HAP-1 (cell line): ENCODE measurements around the gene FBXL22.
A peak's percentile ranks its signal among the peaks of the same experiment; 100 is the strongest.

Experiments
- DNase-seq, 2 experiments: peaks; one replicate each; pipeline ENCODE4 v3.0.0-alpha.2; 2016 to 2020; ENCODE audit warnings: low spot score in 2 of 2
- H3K27me3 ChIP-seq: fragments of 250-450 bp; sonication (Bioruptor Pico); 2 replicates; pipeline ENCODE4 v1.5.1; 2020; ENCODE audit warnings: low read depth, mild to moderate bottlenecking, moderate library complexity
- H3K36me3 ChIP-seq: fragments of 250-450 bp; sonication (Bioruptor Pico); replicated peaks from 2 replicates; pipeline ENCODE4 v1.5.1; 2020; ENCODE audit warnings: mild to moderate bottlenecking
- H3K4me1 ChIP-seq: fragments of 250-450 bp; sonication (Bioruptor Pico); 2 replicates; pipeline ENCODE4 v1.5.1; 2020; ENCODE audit warnings: mild to moderate bottlenecking
- H3K4me3 ChIP-seq: fragments of 250-450 bp; sonication (Bioruptor Pico); 2 replicates; pipeline ENCODE4 v1.5.1; 2020; ENCODE audit warnings: mild to moderate bottlenecking, moderate library complexity
- H3K9me3 ChIP-seq: fragments of 250-450 bp; sonication (Bioruptor Pico); 2 replicates; pipeline ENCODE4 v1.5.1; 2020; ENCODE audit warnings: mild to moderate bottlenecking, moderate library complexity
- in situ Hi-C: fragments of 300-500 bp; cut with MboI; formaldehyde crosslinking; loops from 3 replicates; pipeline ENCODE4 v1.14.3; 2020; ENCODE audit warnings: low sequenced_read_pairs, inconsistent platforms, mixed read lengths

The FBXL22 gene

DNA sequence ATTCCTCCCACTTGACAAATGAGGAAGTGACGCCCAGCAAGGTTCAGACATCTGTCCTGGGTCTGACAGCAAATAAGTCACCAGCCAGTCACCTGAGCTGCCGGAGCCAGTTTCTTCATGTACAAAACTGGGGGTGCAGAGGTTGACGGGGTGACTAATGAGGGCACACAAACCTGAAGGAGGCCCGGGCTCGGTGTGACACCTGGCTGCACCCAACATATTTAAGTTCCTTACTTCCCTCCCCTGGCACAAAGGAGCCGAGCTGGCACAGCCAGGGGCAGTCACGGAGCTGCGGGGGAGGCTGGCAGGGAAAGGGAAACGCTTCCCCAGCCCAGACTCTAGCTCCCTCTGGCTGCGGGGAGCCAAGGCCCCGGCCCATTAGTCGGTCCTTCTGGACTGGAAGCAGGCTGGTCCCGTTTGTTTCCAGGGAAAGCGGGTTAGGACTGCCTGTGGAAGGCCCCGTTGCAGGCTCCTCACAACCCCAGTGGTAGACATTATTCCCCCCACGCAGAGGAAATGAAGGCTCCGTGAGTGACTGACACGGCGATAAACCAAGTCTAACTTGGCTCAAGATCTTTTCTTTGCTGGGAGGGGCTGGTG is 2.3 kb downstream of the FBXL22 start:
- H3K36me3 ChIP-seq = no peaks in the 10 kb centered on the region
- no peaks in the 10 kb centered on the region for H3K27me3 ChIP-seq
- H3K4me3 ChIP-seq = peak overlapping the region; percentile 39
- in situ Hi-C loops = no loop called here
- peak in 1 of 2 experiments; percentile 57 for DNase-seq
- peaks cover 13% of the 10 kb centered on the region for H3K4me1 ChIP-seq
- H3K9me3 ChIP-seq = no peaks in the 10 kb centered on the region

- H3K4me3 ChIP-seq = peak overlapping the region; percentile 39
- H3K36me3 ChIP-seq = no peaks in the 10 kb centered on the region
- in situ Hi-C loops = no loop called here
- peak in 1 of 2 experiments; percentile 53 for DNase-seq
- H3K27me3 ChIP-seq = no peaks in the 10 kb centered on the region
- H3K9me3 ChIP-seq = no peaks in the 10 kb centered on the region
- H3K4me1 ChIP-seq = peaks cover 13% of the 10 kb centered on the region
These were observed 2.9 kb downstream of the FBXL22 start for GRCh38 chr15:63600001-63600615.

DNA sequence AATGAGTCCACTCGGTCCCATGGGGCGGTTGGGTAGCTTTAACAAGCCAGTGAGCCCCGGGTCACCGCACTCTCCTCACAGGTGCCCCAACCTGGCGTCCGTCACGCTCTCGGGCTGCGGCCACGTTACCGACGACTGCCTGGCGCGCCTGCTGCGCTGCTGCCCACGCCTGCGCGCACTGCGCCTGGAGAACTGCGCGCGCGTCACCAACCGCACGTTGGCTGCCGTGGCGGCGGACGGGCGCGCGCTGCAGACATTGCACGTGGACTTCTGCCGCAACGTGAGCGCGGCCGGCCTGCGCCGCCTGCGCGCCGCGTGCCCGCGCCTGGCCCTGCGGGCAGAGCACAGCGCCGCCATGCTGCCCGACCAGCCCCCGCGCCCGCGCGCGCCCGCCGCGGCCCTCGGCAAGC is 3.4 kb downstream of the FBXL22 start:
- Histone ChIP-seq H3K27me3 (no peaks in the 10 kb centered on the region), H3K36me3 (no peaks in the 10 kb centered on the region), H3K4me3 (peak overlapping the region; percentile 60), H3K4me1 (peaks cover 13% of the 10 kb centered on the region), H3K9me3 (no peaks in the 10 kb centered on the region)
- in situ Hi-C loops = no loop called here
- peak; percentile 92 to 94 for DNase-seq

GRCh38 chr15:63601026-63601703 is 4.0 kb downstream of the FBXL22 start:
- no peaks in the 10 kb centered on the region for H3K9me3 ChIP-seq
- peak in 1 of 2 experiments; percentile 69 for DNase-seq
- peak overlapping the region; percentile 60 for H3K4me3 ChIP-seq
- no peaks in the 10 kb centered on the region for H3K27me3 ChIP-seq
- H3K4me1 ChIP-seq = peaks cover 13% of the 10 kb centered on the region
- in situ Hi-C loops = no loop called here
- H3K36me3 ChIP-seq = no peaks in the 10 kb centered on the region

- Histone ChIP-seq H3K4me1 (peaks cover 13% of the 10 kb centered on the region), H3K9me3 (no peaks in the 10 kb centered on the region), H3K27me3 (no peaks in the 10 kb centered on the region), H3K36me3 (no peaks in the 10 kb centered on the region), H3K4me3 (peak overlapping the region; percentile 60)
- no peak for DNase-seq
- in situ Hi-C loops = no loop called here
These were observed 4.6 kb downstream of the FBXL22 start for GRCh38 chr15:63601704-63602185.

- no peak for DNase-seq
- Histone ChIP-seq H3K9me3 (no peaks in the 10 kb centered on the region), H3K36me3 (peaks cover under 1% of the 10 kb centered on the region; the same call in 1 of the 2 replicates), H3K27me3 (no peaks in the 10 kb centered on the region), H3K4me1 (peaks cover 13% of the 10 kb centered on the region), H3K4me3 (no peak overlapping the region)
- in situ Hi-C loops = no loop called here
These were observed 5.4 kb downstream of the FBXL22 start for GRCh38 chr15:63602595-63602994.

DNA sequence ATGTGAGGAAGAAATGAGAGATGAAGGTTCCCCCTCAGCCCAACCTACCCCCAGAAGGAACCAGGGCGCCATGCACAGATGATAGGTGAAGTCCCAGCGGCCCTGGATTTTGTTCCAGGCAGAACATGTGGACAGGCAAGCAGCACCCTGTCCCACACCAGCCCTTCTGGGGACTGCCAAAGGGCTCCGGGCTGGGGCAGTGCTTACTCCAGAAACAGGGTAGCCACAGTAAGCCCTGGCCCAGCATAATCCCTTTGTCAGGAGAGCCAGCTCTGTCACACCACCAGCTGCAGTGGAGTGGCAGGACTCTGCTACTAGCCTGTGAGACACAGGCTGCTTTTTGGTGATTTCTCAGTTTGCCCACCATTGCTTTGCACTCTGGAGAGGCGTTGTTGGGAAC is 6.3 kb downstream of the FBXL22 start:
- H3K27me3 ChIP-seq = no peaks in the 10 kb centered on the region
- no peak for DNase-seq
- no peak overlapping the region for H3K4me3 ChIP-seq
- H3K9me3 ChIP-seq = no peaks in the 10 kb centered on the region
- H3K4me1 ChIP-seq = peaks cover 13% of the 10 kb centered on the region
- in situ Hi-C loops = no loop called here
- H3K36me3 ChIP-seq = peaks cover 9% of the 10 kb centered on the region

GRCh38 chr15:63604281-63604680 is 7.1 kb downstream of the FBXL22 start:
- H3K4me3 ChIP-seq = no peak overlapping the region
- H3K4me1 ChIP-seq = peaks cover 13% of the 10 kb centered on the region
- DNase-seq = no peak
- in situ Hi-C loops = no loop called here
- no peaks in the 10 kb centered on the region for H3K27me3 ChIP-seq
- H3K36me3 ChIP-seq = peaks cover 16% of the 10 kb centered on the region
- no peaks in the 10 kb centered on the region for H3K9me3 ChIP-seq

GRCh38 chr15:63605036-63605435 is 7.8 kb downstream of the FBXL22 start:
- peaks cover 19% of the 10 kb centered on the region for H3K36me3 ChIP-seq
- no peak overlapping the region for H3K4me3 ChIP-seq
- H3K4me1 ChIP-seq = peaks cover 13% of the 10 kb centered on the region
- no peaks in the 10 kb centered on the region for H3K27me3 ChIP-seq
- DNase-seq = no peak
- no peaks in the 10 kb centered on the region for H3K9me3 ChIP-seq
- in situ Hi-C loops = loop anchor here (5.0 kb wide), 1 partner anchor 462 kb away; no protein-coding TSS in a partner anchor

- Histone ChIP-seq H3K27me3 (no peaks in the 10 kb centered on the region), H3K4me1 (peaks cover 13% of the 10 kb centered on the region), H3K36me3 (peaks cover 19% of the 10 kb centered on the region), H3K9me3 (no peaks in the 10 kb centered on the region), H3K4me3 (no peak overlapping the region)
- no peak for DNase-seq
- in situ Hi-C loops = loop anchor here (5.0 kb wide), 1 partner anchor 461 kb away; no protein-coding TSS in a partner anchor
These were observed 8.6 kb downstream of the FBXL22 start for GRCh38 chr15:63605816-63606215.

- Histone ChIP-seq H3K9me3 (no peaks in the 10 kb centered on the region), H3K36me3 (peaks cover 19% of the 10 kb centered on the region), H3K27me3 (no peaks in the 10 kb centered on the region), H3K4me3 (no peak overlapping the region), H3K4me1 (peaks cover 14% of the 10 kb centered on the region)
- DNase-seq = no peak
- in situ Hi-C loops = loop anchor here (5.0 kb wide), 1 partner anchor 461 kb away; no protein-coding TSS in a partner anchor
These were observed 9.1 kb downstream of the FBXL22 start for GRCh38 chr15:63606308-63606707.

DNA sequence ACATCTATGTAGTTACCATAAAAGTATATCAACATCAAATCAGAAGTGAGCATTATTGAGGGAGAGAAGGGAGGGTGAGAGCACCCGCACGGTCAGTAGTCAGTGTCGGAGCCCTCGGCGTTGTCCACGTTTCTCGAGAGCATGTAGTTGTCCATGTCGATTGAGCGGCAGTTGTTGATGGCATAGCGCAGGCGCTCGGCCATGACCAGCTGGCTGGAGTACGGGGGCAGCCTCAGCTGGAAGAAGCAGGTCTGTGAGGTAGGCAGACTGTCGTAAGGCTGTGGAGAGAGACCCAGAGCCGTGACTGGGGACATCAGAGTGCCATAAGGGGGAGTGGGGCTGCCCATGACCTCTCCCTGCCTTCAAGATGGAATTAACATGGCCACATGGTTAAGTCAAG is 11.8 kb downstream of the FBXL22 start:
- no peak for DNase-seq
- peaks cover 10% of the 10 kb centered on the region for H3K4me1 ChIP-seq
- peaks cover 24% of the 10 kb centered on the region for H3K36me3 ChIP-seq
- no peaks in the 10 kb centered on the region for H3K27me3 ChIP-seq
- H3K9me3 ChIP-seq = no peaks in the 10 kb centered on the region
- H3K4me3 ChIP-seq = no peak overlapping the region
- in situ Hi-C loops = loop anchor here (5.0 kb wide), 1 partner anchor 458 kb away; no protein-coding TSS in a partner anchor

DNA sequence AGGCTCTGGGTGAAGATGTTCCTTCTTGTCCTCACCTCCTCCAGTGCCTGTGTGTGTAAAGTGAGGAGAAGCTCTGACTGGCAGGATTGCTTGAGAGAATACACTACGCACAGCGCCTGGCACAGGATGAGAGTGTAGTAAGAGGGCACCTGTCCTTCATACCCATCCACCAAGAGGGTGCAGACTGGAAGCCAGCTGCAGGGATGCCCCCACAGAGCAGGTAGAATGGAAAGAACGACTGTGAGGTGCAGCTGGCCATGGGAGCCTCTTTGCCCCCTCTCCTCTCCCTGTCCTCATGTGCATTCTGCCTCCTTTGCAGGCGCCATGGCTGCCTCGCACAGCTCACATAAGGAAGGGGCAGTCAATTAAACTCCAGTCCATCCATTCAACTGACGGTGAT is 12.3 kb downstream of the FBXL22 start:
- Histone ChIP-seq H3K4me3 (no peak overlapping the region), H3K9me3 (no peaks in the 10 kb centered on the region), H3K4me1 (peaks cover 10% of the 10 kb centered on the region), H3K36me3 (peaks cover 27% of the 10 kb centered on the region), H3K27me3 (no peaks in the 10 kb centered on the region)
- no peak for DNase-seq
- in situ Hi-C loops = loop anchor here (5.0 kb wide), 1 partner anchor 458 kb away; no protein-coding TSS in a partner anchor
